ENCODE measurements around the gene ERVH48-1. TPM values are rescaled to one million over a fixed set of nuclear protein-coding genes. Genes with fewer than 3 reads are reported as not detected.
"Not testable (repeated sequence)": the region's sequence is repeated elsewhere in the genome, so short reads cannot be mapped to it uniquely, and the experiment has no call there.

The ERVH48-1 gene
- total RNA-seq, 2 experiments from 2014 or later = 0.91 to 1.4 TPM

DNA sequence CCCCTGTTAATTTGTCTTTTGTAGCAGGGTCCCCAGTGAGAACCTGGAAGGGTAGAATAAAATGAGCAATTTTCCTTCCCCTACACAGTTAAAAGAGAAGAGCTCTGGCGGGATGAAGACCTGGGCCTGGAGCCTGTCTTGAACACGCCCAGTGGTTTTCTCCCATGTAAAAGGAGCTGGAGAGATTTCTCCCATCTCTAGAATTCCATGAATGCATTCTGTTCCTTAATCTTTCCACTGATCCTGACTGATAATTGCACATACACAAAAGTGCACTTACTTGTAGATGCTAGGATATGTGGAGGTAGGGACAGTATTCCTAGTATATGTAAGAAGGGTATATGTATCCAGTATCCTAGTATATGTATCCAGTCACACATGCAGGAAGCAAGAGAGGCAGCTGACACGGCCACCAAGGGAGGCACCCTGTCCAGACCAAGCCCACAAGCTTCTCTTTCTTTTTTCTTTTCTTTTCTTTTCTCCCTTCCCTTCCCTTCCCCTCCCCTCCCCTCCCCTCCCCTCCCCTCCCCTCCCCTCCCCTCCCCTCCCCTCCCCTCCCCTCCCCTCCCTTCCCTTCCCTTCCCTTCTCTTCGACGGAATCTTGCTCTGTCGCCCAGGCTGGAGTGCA lies 37.1 kb upstream of the ERVH48-1 start:
- Mint-ChIP-seq H3K4me1 (no peaks in the 10 kb centered on the region), H3K4me3 (no peak overlapping the region), H3K27ac (no peak overlapping the region), H3K9me3 (ENCODE audit: low read depth) (no peaks in the 10 kb centered on the region), H3K27me3 (no peaks in the 10 kb centered on the region), H3K36me3 (ENCODE audit: low read depth) (no peaks in the 10 kb centered on the region)
- ChIA-PET POLR2A (no interaction called here), CTCF (no interaction called here)
- no peak for ATAC-seq
- intact Hi-C loops (cut with DNase I, micrococcal nuclease) = loop anchor here in 1 of 2 experiments (5.0 kb wide), 1 partner anchor 50 kb away; no protein-coding TSS in a partner anchor
- DNase-seq = no peak

DNA sequence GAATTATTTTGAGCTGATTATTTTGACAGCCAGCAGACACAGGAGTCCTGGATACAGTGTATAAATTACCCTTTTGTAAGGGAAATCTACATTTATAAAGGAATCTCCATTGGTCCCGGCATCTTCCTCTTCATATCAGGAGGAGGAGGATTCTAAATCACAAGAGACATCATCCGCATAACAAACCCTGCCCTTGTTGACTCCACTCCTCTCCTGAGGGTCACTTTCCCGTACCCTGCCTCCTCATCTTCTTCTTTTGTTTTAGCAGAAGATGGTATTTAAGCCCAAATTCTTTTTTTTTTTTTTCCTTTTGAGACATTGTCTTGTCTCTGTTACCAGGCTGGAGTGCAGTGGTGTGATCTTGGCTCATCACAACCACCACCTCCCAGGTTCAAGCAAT lies 34.3 kb upstream of the ERVH48-1 start:
- H3K27me3 Mint-ChIP-seq = no peaks in the 10 kb centered on the region
- DNase-seq (no peak), ATAC-seq (no peak)
- H3K9me3 Mint-ChIP-seq (ENCODE audit: low read depth) = no peaks in the 10 kb centered on the region
- no peak overlapping the region for H3K4me3 Mint-ChIP-seq
- H3K4me1 Mint-ChIP-seq = no peaks in the 10 kb centered on the region
- POLR2A ChIA-PET = no interaction called here
- H3K36me3 Mint-ChIP-seq (ENCODE audit: low read depth) = no peaks in the 10 kb centered on the region
- H3K27ac Mint-ChIP-seq = no peak overlapping the region
- intact Hi-C loops (cut with DNase I, micrococcal nuclease) = loop anchor here in 1 of 2 experiments (5.0 kb wide), 1 partner anchor 53 kb away; no protein-coding TSS in a partner anchor
- CTCF ChIA-PET = no interaction called here

DNA sequence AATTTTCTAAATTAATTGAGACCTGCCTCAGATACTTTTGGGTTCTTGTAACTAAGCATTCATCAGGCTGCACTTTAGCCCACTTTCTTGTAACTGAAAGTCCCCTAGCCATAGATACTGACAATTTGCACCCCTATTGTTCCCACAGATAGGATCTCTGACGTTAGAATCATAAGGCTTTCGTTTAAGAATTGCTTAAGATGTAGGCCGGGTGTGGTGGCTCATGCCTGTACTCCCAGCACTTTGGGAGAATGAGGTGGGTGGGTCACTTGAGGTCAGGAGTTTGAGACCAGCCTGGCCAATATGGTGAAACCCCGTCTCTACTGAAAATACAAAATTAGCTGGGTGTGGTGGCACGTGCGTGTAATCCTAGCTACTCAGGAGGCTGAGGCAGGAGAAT lies 32.7 kb upstream of the ERVH48-1 start:
- H3K4me1 Mint-ChIP-seq; H3K27me3 Mint-ChIP-seq; H3K36me3 Mint-ChIP-seq (ENCODE audit: low read depth); H3K4me3 Mint-ChIP-seq; CTCF ChIA-PET; POLR2A ChIA-PET; H3K9me3 Mint-ChIP-seq (ENCODE audit: low read depth); H3K27ac Mint-ChIP-seq; DNase-seq; ATAC-seq; intact Hi-C loops (cut with DNase I, micrococcal nuclease): not testable (repeated sequence)

DNA sequence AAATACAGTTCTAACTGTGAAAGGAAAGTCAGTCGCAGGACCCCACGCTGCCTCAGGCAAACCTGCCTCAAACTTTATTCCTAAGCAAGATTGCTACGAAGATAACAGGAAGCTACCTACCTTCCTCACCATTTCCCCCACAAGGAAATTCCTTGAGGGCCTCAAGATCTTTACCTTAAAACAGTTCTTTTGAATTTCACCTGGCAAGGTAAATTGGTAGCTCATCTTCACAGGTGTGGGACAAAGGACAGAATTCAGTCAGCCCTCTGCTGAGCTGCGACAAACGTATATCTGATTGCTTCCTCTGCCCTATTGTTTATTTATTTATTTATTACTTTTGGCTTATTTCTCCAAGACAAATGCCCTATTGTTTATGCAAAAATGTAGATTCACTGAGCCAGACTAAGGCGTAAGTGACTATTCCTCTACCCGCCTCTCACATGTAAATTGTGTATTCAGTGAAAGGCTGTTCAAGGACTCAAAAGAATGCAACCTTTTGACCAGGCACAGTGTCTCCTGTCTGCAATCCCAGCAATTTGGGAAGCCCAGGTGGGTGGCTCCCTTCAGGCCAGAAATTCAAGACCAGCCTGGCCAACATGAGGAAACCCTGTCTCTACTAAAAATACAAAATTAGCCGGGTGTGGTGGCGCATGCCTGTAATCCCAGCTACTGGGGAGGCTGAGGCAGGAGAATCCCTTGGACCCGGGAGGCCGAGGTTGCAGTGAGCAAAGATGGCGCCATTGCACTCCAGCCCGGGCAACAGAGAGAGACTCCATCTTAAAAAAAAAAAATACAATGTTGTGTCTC lies 31.6 kb upstream of the ERVH48-1 start:
- DNase-seq = no peak
- Mint-ChIP-seq H3K27ac (no peak overlapping the region), H3K4me3 (no peak overlapping the region), H3K9me3 (ENCODE audit: low read depth) (no peaks in the 10 kb centered on the region), H3K27me3 (no peaks in the 10 kb centered on the region), H3K4me1 (no peaks in the 10 kb centered on the region), H3K36me3 (ENCODE audit: low read depth) (no peaks in the 10 kb centered on the region)
- ChIA-PET CTCF (no interaction called here), POLR2A (no interaction called here)
- ATAC-seq = peak; percentile 100
- intact Hi-C loops (cut with DNase I, micrococcal nuclease) = no loop called here

DNA sequence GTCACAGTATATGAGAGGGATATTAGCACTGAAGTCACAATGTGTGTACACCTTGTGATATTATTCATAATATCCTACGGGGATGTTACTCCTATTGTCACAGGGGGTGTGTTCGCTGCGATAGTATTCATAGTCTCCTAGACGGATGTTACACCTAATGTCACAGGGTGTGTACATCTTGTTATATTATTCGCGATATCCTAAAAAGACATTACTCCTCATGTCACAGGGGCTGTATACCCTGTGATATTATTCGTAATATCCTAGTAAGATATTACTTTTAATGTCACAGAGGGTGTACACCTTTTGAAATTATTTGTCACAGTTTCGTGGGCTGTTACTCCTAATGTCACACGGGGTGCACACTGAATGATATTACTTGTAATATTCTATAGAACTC lies 25.8 kb upstream of the ERVH48-1 start:
- intact Hi-C loops (cut with DNase I, micrococcal nuclease); ATAC-seq; H3K36me3 Mint-ChIP-seq (ENCODE audit: low read depth); CTCF ChIA-PET; H3K27ac Mint-ChIP-seq; H3K4me1 Mint-ChIP-seq; POLR2A ChIA-PET; H3K9me3 Mint-ChIP-seq (ENCODE audit: low read depth); H3K4me3 Mint-ChIP-seq; DNase-seq; H3K27me3 Mint-ChIP-seq: not testable (repeated sequence)

DNA sequence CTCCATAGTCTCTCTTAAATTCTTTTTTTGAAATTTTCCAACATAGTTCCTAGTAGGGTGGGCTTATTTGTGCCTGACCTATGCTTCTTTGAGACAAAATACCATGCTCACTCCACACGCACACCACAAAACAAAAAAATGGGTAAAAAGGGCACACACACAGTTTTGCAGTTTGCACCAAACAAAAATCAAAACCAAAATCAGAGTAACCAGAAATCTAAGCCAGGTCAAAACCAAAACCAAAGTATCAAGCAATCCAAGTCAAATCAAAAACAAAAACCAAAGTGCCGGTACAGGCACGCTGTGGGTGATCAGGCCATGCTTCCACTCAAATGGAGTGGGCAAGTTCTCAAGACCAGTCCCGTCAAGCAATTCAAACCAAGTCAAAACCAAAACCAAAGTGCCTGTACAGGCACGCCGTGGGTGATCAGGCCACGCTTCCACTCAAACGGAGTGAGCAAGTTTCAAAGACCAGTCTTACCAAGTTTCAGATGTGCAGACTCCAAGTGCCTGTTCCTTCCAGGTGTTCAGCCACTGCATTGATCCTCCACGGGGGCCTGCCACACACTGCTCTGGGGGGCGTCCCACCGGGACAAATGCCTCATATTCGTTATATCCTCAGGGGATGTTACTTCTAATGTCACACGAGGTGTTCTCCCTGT lies 23.8 kb upstream of the ERVH48-1 start:
- DNase-seq; H3K4me1 Mint-ChIP-seq; CTCF ChIA-PET; ATAC-seq; H3K27me3 Mint-ChIP-seq; POLR2A ChIA-PET; H3K36me3 Mint-ChIP-seq (ENCODE audit: low read depth); H3K27ac Mint-ChIP-seq; H3K4me3 Mint-ChIP-seq; H3K9me3 Mint-ChIP-seq (ENCODE audit: low read depth): not testable (repeated sequence)
- intact Hi-C loops (cut with DNase I, micrococcal nuclease) = loop anchor here in 1 of 2 experiments (5.0 kb wide), 2 partner anchors 37 to 53 kb away; no protein-coding TSS in a partner anchor

DNA sequence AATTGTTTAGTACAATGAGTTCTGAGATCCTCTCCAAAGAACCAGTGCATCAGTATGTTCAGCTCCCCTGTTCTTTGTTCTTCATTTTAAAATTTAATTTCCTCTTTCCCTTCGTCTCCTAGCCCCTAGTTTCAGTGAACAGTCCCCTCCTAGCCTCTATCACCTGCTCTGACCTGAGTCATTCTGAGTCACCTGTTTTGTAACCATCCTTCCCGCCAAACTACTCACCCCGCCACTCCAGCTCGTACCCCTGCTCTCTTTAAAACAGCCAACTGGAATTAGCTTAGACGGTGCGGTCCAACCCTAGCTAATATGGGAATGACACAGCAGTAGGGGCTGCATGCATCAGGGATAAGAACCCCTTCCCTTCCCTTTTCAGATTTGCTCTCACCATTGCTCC lies 16.8 kb upstream of the ERVH48-1 start:
- no peak overlapping the region for H3K27ac Mint-ChIP-seq
- no peak for ATAC-seq
- CTCF ChIA-PET = no interaction called here
- no peaks in the 10 kb centered on the region for H3K36me3 Mint-ChIP-seq (ENCODE audit: low read depth)
- POLR2A ChIA-PET = no interaction called here
- no peaks in the 10 kb centered on the region for H3K27me3 Mint-ChIP-seq
- DNase-seq = no peak
- intact Hi-C loops (cut with DNase I, micrococcal nuclease) = no loop called here
- H3K4me3 Mint-ChIP-seq = no peak overlapping the region
- no peaks in the 10 kb centered on the region for H3K4me1 Mint-ChIP-seq
- no peaks in the 10 kb centered on the region for H3K9me3 Mint-ChIP-seq (ENCODE audit: low read depth)

DNA sequence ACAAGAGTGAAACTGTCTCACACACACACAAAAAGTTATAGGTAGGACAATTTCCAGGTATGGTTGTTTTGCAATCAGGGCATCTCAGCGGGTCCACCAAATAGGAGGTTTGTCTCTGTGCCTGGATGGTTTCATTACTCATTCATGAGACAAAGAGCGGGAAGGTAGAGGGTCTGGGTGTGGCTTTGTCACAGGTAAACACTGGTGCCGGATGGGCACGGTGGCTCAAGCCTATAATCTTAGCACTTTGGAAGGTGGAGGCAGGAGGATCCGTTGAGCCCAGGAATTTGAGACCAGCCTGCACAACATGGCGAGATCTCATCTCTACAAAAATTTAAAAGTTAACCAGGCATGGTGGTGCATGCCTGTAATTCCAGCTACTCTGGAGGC lies 16.3 kb upstream of the ERVH48-1 start:
- ATAC-seq (no peak), DNase-seq (no peak)
- Mint-ChIP-seq H3K4me3 (no peak overlapping the region), H3K36me3 (ENCODE audit: low read depth) (no peaks in the 10 kb centered on the region), H3K9me3 (ENCODE audit: low read depth) (no peaks in the 10 kb centered on the region), H3K27me3 (no peaks in the 10 kb centered on the region), H3K4me1 (no peaks in the 10 kb centered on the region), H3K27ac (no peak overlapping the region)
- ChIA-PET POLR2A (no interaction called here), CTCF (no interaction called here)
- intact Hi-C loops (cut with DNase I, micrococcal nuclease) = no loop called here

DNA sequence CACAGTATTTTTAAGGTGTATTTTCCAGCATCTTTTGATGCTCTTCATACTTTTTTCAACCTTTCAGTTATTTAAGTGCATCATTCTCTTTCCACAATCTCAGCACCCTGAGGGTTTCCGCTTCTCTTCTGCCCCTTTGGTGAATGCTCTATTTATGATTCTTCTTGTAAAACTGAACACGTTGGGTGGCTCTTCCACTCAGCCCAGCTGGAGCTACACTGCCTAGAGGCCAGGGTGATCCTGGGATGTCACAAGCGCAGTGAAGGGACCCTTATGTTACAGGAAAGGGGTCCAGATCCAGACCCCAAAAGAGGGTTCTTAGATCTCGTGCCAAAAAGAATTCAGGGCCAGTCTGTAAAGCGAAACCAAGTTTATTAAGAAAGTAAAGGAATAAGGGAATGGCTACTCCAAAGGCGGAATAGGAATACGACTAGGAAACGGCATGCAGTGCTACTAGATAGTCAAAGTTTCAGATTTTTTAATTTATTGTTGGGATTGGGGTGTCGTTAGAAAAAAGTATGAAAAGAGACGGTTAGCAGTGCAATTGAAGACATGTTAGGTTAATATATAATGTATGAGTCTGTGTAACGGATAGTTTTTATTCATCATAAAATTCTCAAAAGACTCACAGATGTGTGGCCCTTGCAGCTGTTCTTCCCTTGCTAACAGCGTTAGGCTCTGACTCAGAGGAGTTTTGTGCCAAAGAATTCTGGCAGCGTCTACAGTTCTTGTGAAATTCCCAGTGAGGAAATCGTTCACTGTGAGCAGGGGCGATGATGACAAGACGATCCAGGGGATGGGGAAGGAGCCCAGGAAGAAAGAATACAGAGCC lies 14.4 kb upstream of the ERVH48-1 start:
- H3K9me3 Mint-ChIP-seq (ENCODE audit: low read depth) = no peaks in the 10 kb centered on the region
- POLR2A ChIA-PET = no interaction called here
- CTCF ChIA-PET = interaction anchor here (1.0 kb wide), 1 partner anchor 16 kb away, joined by 3 read pairs; no protein-coding TSS in a partner anchor
- no peak for ATAC-seq
- H3K27ac Mint-ChIP-seq = no peak overlapping the region
- no peak overlapping the region for H3K4me3 Mint-ChIP-seq
- intact Hi-C loops (cut with DNase I, micrococcal nuclease) = loop anchor here in 1 of 2 experiments (5.0 kb wide), 1 partner anchor 862 kb away; no protein-coding TSS in a partner anchor
- no peaks in the 10 kb centered on the region for H3K27me3 Mint-ChIP-seq
- H3K36me3 Mint-ChIP-seq (ENCODE audit: low read depth) = no peaks in the 10 kb centered on the region
- no peaks in the 10 kb centered on the region for H3K4me1 Mint-ChIP-seq
- no peak for DNase-seq

DNA sequence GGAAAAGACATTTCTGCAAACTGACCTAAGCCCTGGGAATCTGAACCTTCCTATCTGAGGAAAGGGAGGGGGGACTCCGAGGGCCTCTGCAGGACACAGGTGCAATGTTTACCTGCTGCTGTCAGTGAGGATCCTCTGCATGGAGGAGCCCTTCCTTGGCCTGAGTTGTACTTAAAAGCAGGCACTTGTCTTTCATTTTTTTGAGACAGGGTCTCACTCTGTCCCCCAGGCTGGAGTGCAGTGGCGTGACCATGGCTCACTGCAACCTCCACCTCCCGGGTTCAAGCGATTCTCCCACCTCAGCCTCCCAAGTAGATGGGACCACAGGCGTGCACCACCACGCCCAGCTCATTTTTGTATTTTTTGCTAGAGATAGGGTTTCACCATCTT lies 13.2 kb upstream of the ERVH48-1 start:
- CTCF ChIA-PET; H3K27me3 Mint-ChIP-seq; POLR2A ChIA-PET; H3K36me3 Mint-ChIP-seq (ENCODE audit: low read depth); H3K4me1 Mint-ChIP-seq; H3K4me3 Mint-ChIP-seq; DNase-seq; H3K27ac Mint-ChIP-seq; ATAC-seq; H3K9me3 Mint-ChIP-seq (ENCODE audit: low read depth): not testable (repeated sequence)
- intact Hi-C loops (cut with DNase I, micrococcal nuclease) = loop anchor here in 1 of 2 experiments (5.0 kb wide), 1 partner anchor 861 kb away; no protein-coding TSS in a partner anchor

DNA sequence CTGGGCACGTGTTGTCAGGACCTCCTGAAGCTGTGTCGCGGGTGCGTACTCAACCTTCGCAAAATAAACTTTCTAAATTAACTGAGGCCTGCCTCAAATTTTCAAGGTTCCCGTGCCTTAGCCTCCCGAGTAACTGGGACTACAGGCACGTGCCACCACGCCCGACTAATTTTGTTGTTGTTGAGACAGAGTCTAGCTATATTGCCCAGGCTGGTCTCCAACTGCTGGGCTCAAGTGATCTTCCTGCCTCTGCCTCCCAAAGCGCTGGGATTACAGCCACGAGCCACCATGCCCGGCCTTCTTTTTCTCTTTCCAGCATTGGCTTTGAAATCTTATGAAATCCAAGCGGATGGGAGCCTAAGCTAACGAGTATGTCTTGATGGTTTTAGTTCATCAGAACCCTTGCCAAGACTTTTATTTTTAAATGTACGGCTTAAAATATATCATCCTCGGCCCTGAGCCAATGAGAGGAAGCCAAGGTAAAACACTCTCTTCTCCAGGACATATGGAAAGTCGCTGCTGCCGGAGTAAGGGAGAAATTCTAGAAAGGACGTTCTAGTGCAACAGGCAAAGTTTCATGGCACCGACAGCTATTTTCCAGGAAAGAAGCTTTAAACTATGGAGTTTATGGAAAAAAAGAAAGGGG lies 12.7 kb upstream of the ERVH48-1 start:
- H3K9me3 Mint-ChIP-seq (ENCODE audit: low read depth) = no peaks in the 10 kb centered on the region
- ChIA-PET CTCF (interaction anchor here (1.2 kb wide), 1 partner anchor 11 kb away, joined by 4 read pairs; no protein-coding TSS in a partner anchor), POLR2A (no interaction called here)
- DNase-seq (no peak), ATAC-seq (no peak)
- no peaks in the 10 kb centered on the region for H3K4me1 Mint-ChIP-seq
- no peaks in the 10 kb centered on the region for H3K27me3 Mint-ChIP-seq
- H3K27ac Mint-ChIP-seq = no peak overlapping the region
- no peaks in the 10 kb centered on the region for H3K36me3 Mint-ChIP-seq (ENCODE audit: low read depth)
- intact Hi-C loops (cut with DNase I, micrococcal nuclease) = loop anchor here in 1 of 2 experiments (5.0 kb wide), 1 partner anchor 861 kb away; no protein-coding TSS in a partner anchor
- no peak overlapping the region for H3K4me3 Mint-ChIP-seq
